SK-N-SH (cell line): Measurements from ENCODE around the gene DEPDC1B.

Experiments
- CTCF ChIP-seq: fragments of 200-600 bp; sonication (generic); IDR thresholded peaks from 2 replicates; pipeline ENCODE4 v1.6.1; 2017; ENCODE audit warnings: antibody characterized with exemption, mild to moderate bottlenecking, moderate library complexity
- JUND ChIP-seq: IDR thresholded peaks from 2 replicates; pipeline ENCODE4 v1.4.0; 2012
- MAX ChIP-seq: IDR thresholded peaks from 2 replicates; pipeline ENCODE4 v1.4.0; 2012; ENCODE audit warnings: low read depth
- POLR2AphosphoS5 ChIP-seq: IDR thresholded peaks from 2 replicates; pipeline ENCODE4 v1.6.1; 2012; ENCODE audit warnings: low read depth, low read length
- RCOR1 ChIP-seq: fragments of 150-350 bp; IDR thresholded peaks from 2 replicates; pipeline ENCODE4 v1.6.1; 2017; ENCODE audit warnings: antibody characterized with exemption, low read length
- SIN3A ChIP-seq: IDR thresholded peaks from 2 replicates; pipeline ENCODE4 v1.6.1; 2012; ENCODE audit warnings: low read depth, mild to moderate bottlenecking, low read length, moderate library complexity, borderline replicate concordance
- TAF1 ChIP-seq: IDR thresholded peaks from 2 replicates; pipeline ENCODE4 v1.6.1; 2012; ENCODE audit warnings: low read depth, mild to moderate bottlenecking, low read length, moderate library complexity, borderline replicate concordance

- TF ChIP-seq CTCF (no peak), SIN3A (no peak), TAF1 (no peak), POLR2AphosphoS5 (no peak), RCOR1 (no peak), JUND (no peak), MAX (no peak)
Measured at GRCh38 chr5:60636644-60637043, 63.3 kb downstream of the DEPDC1B start.
